Trophoblast cell (in vitro differentiated cells and primary cell): Measurements from ENCODE around the gene GFOD1.

Source experiments
- DNase-seq, 2 donors: peaks; one replicate each; pipeline ENCODE4 v3.0.0-alpha.2; 2016
- H2AFZ ChIP-seq: 2 replicates; pipeline ENCODE4 v1.6.1; 2013; ENCODE audit warnings: low read length, moderate library complexity, mild to moderate bottlenecking; ENCODE audit not compliant: insufficient read depth, poor library complexity
- H2AK5ac ChIP-seq: 2 replicates; pipeline ENCODE4 v1.6.1; 2013; ENCODE audit warnings: mild to moderate bottlenecking, low read length
- H2BK120ac ChIP-seq: 2 replicates; pipeline ENCODE4 v1.6.1; 2013; ENCODE audit warnings: low read length, mild to moderate bottlenecking, moderate library complexity; ENCODE audit not compliant: insufficient read depth, poor library complexity
- H2BK12ac ChIP-seq: 2 replicates; pipeline ENCODE4 v1.6.1; 2013; ENCODE audit warnings: mild to moderate bottlenecking, low read length, moderate library complexity
- H2BK5ac ChIP-seq: 2 replicates; pipeline ENCODE4 v1.6.1; 2013; ENCODE audit warnings: low read length, low read depth, moderate library complexity, mild to moderate bottlenecking; ENCODE audit not compliant: poor library complexity
- H3K14ac ChIP-seq: 2 replicates; pipeline ENCODE4 v1.6.1; 2013; ENCODE audit warnings: mild to moderate bottlenecking, low read length
- H3K18ac ChIP-seq: 2 replicates; pipeline ENCODE4 v1.6.1; 2013; ENCODE audit warnings: mild to moderate bottlenecking, low read length
- H3K23ac ChIP-seq: 2 replicates; pipeline ENCODE4 v1.6.1; 2013; ENCODE audit warnings: low read length
- H3K27ac ChIP-seq: 2 replicates; pipeline ENCODE4 v1.5.1; 2013; ENCODE audit warnings: low read depth, mild to moderate bottlenecking, inconsistent platforms, low read length, moderate library complexity
- H3K27me3 ChIP-seq: 2 replicates; pipeline ENCODE4 v1.6.1; 2013; ENCODE audit warnings: inconsistent platforms, mild to moderate bottlenecking, low read length, moderate library complexity; ENCODE audit not compliant: insufficient read depth
- H3K36me3 ChIP-seq, 2 experiments: 1 replicate in 1 of 2; 2 replicates in 1 of 2; pipeline ENCODE4 v1.6.1; 2013; ENCODE audit warnings: low read length in 2 of 2, mild to moderate bottlenecking in 2 of 2, moderate library complexity in 1 of 2; ENCODE audit not compliant: insufficient read depth in 2 of 2, control insufficient read depth in 1 of 2
- H3K4ac ChIP-seq: 2 replicates; pipeline ENCODE4 v1.6.1; 2013; ENCODE audit warnings: low read depth, mild to moderate bottlenecking, low read length, moderate library complexity
- H3K4me1 ChIP-seq, 2 experiments: 1 replicate in 1 of 2; 2 replicates in 1 of 2; pipeline ENCODE4 v1.6.1; 2013; ENCODE audit warnings: low read length in 2 of 2, mild to moderate bottlenecking in 2 of 2, moderate library complexity in 1 of 2; ENCODE audit not compliant: insufficient read depth in 2 of 2, control insufficient read depth in 1 of 2
- H3K4me2 ChIP-seq: 2 replicates; pipeline ENCODE4 v1.6.1; 2013; ENCODE audit warnings: inconsistent platforms, mild to moderate bottlenecking, low read length, moderate library complexity
- H3K4me3 ChIP-seq: 2 replicates; pipeline ENCODE4 v1.5.1; 2013; ENCODE audit warnings: mild to moderate bottlenecking, low read depth, low read length, inconsistent platforms
- H3K79me1 ChIP-seq: one replicate; pipeline ENCODE4 v1.6.1; 2013; ENCODE audit warnings: low read length
- H3K79me2 ChIP-seq: 2 replicates; pipeline ENCODE4 v1.6.1; 2013; ENCODE audit warnings: low read length, mild to moderate bottlenecking; ENCODE audit not compliant: control insufficient read depth, insufficient read depth, poor library complexity
- H3K9ac ChIP-seq: 2 replicates; pipeline ENCODE4 v1.6.1; 2013; ENCODE audit warnings: mild to moderate bottlenecking, low read length
- H3K9me3 ChIP-seq: 2 replicates; pipeline ENCODE4 v1.6.1; 2013; ENCODE audit warnings: low read depth, mild to moderate bottlenecking, control low read depth, inconsistent platforms, low read length; ENCODE audit not compliant: insufficient read depth
- H4K12ac ChIP-seq: 2 replicates; pipeline ENCODE4 v1.6.1; 2013; ENCODE audit warnings: low read depth, mild to moderate bottlenecking, low read length, moderate library complexity
- H4K8ac ChIP-seq: 2 replicates; pipeline ENCODE4 v1.6.1; 2013; ENCODE audit warnings: low read depth, mild to moderate bottlenecking, low read length, moderate library complexity
- H4K91ac ChIP-seq: one replicate; pipeline ENCODE4 v1.6.1; 2013; ENCODE audit warnings: low read depth, mild to moderate bottlenecking, low read length, moderate library complexity
- WGBS: extraction: QIAGEN DNeasy Blood & Tissue Kit; methylation state at CpG from one replicate; pipeline ENCODE4 v1.1.7; 2013; ENCODE audit warnings: missing lambda C conversion rate; ENCODE audit not compliant: insufficient read length, insufficient coverage; ENCODE audit errors: extremely low coverage; 5-methylcytosine and 5-hydroxymethylcytosine counted together

The GFOD1 gene

DNA sequence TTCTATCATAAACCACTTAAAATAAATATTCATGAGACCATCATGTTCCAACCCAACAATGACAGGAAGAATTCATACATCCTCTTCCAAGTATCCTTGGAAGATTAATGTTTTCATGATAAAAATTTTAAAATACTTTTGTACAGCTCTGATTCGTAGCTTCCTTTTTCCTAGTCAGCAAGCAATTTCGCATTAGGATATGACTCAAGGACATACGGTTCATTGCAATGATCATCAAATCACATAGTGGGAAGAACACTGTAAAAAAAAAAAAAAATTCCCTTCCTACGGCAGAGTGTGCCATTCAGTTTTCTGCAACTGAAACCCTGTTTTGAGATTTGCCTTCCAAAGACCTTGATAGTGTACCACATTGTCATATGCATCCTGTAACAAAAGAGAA, 35.3 kb upstream of the GFOD1 start:
- no peak overlapping the region for H3K4me3 ChIP-seq
- no peak overlapping the region for H3K4ac ChIP-seq
- H3K18ac ChIP-seq, result no peak overlapping the region
- no peak overlapping the region for H4K8ac ChIP-seq
- peaks cover 5 to 10% of the 10 kb centered on the region in 2 experiments for H3K4me1 ChIP-seq
- H2AK5ac ChIP-seq, result no peak overlapping the region
- H3K27ac ChIP-seq, result no peak overlapping the region
- H3K9me3 ChIP-seq, result no peaks in the 10 kb centered on the region
- no peak overlapping the region for H2BK120ac ChIP-seq
- no peak overlapping the region for H3K4me2 ChIP-seq
- DNase-seq, result peak in 1 of 2 donors; percentile 15
- no peak overlapping the region for H4K91ac ChIP-seq
- no peaks in the 10 kb centered on the region for H3K36me3 ChIP-seq
- no peak overlapping the region for H2AFZ ChIP-seq
- H3K27me3 ChIP-seq, result no peaks in the 10 kb centered on the region
- no peaks in the 10 kb centered on the region for H3K79me2 ChIP-seq
- H2BK12ac ChIP-seq, result no peak overlapping the region
- H2BK5ac ChIP-seq, result no peak overlapping the region
- no peak overlapping the region for H4K12ac ChIP-seq
- H3K79me1 ChIP-seq, result peaks cover 2% of the 10 kb centered on the region
- no peak overlapping the region for H3K23ac ChIP-seq
- no peak overlapping the region for H3K14ac ChIP-seq
- WGBS, result no CpG with 5 or more reads among the region's 4 CpGs
- H3K9ac ChIP-seq, result no peak overlapping the region

- Histone ChIP-seq H2AK5ac (no peak overlapping the region), H2BK120ac (no peak overlapping the region), H3K79me1 (peaks cover 2% of the 10 kb centered on the region), H4K12ac (no peak overlapping the region), H3K4me2 (no peak overlapping the region), H3K27ac (no peak overlapping the region), H2AFZ (no peak overlapping the region), H3K14ac (no peak overlapping the region), H3K9me3 (no peaks in the 10 kb centered on the region), H2BK5ac (no peak overlapping the region), H3K23ac (no peak overlapping the region), H3K27me3 (no peaks in the 10 kb centered on the region), H3K4me1 (peaks cover 7 to 17% of the 10 kb centered on the region in 2 experiments), H4K8ac (no peak overlapping the region), H3K18ac (no peak overlapping the region), H4K91ac (no peak overlapping the region), H3K9ac (no peak overlapping the region), H3K4ac (no peak overlapping the region), H2BK12ac (no peak overlapping the region), H3K79me2 (no peaks in the 10 kb centered on the region), H3K4me3 (no peak overlapping the region), H3K36me3 (no peaks in the 10 kb centered on the region)
- no CpG with 5 or more reads among the region's 4 CpGs for WGBS
- DNase-seq, result no peak
Observed at GRCh38 chr6:13519839-13520238, 32.4 kb upstream of the GFOD1 start.

- Histone ChIP-seq H3K18ac (no peak overlapping the region), H3K27me3 (no peaks in the 10 kb centered on the region), H3K36me3 (no peaks in the 10 kb centered on the region), H3K23ac (no peak overlapping the region), H2BK5ac (no peak overlapping the region), H3K79me1 (no peaks in the 10 kb centered on the region), H3K14ac (no peak overlapping the region), H2BK12ac (no peak overlapping the region), H3K79me2 (no peaks in the 10 kb centered on the region), H3K4me3 (no peak overlapping the region), H4K12ac (no peak overlapping the region), H3K9me3 (no peaks in the 10 kb centered on the region), H2AK5ac (no peak overlapping the region), H2AFZ (no peak overlapping the region), H3K4me2 (no peak overlapping the region), H4K8ac (no peak overlapping the region), H3K9ac (no peak overlapping the region), H3K4ac (no peak overlapping the region), H2BK120ac (no peak overlapping the region), H3K27ac (no peak overlapping the region), H4K91ac (no peak overlapping the region), H3K4me1 (peaks cover 2 to 7% of the 10 kb centered on the region in 2 experiments)
- no CpG with 5 or more reads among the region's 3 CpGs for WGBS
- DNase-seq, result peak; percentile 41 to 81
Observed at GRCh38 chr6:13517116-13517515, 29.7 kb upstream of the GFOD1 start.

DNA sequence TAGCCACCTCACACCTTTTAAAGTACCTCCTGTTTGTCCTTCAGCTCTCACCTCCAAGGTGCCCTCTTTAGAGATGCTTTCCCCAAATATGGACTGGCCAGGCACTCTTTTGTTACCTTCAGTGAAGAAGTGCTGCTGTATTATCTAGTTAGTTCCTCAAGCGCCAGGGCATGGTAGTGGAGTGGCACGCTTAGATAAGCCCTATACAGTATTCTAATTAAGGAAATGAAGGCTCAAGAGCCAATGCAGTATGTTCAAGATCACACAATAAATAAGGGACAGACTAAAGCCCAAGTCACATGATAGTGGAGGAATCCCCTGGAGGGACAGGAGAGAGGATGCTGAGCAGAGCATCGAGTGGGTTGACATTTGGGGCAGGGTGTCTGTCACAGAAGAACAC, 28.5 kb upstream of the GFOD1 start:
- Histone ChIP-seq H3K14ac (no peak overlapping the region), H3K4ac (no peak overlapping the region), H3K27me3 (no peaks in the 10 kb centered on the region), H4K8ac (no peak overlapping the region), H3K9ac (no peak overlapping the region), H2BK12ac (no peak overlapping the region), H3K79me2 (no peaks in the 10 kb centered on the region), H2AK5ac (no peak overlapping the region), H3K4me3 (no peak overlapping the region), H3K27ac (no peak overlapping the region), H3K9me3 (peaks cover under 1% of the 10 kb centered on the region), H3K18ac (no peak overlapping the region), H2AFZ (no peak overlapping the region), H4K91ac (no peak overlapping the region), H3K4me2 (no peak overlapping the region), H2BK5ac (no peak overlapping the region), H3K36me3 (no peaks in the 10 kb centered on the region), H4K12ac (no peak overlapping the region), H3K4me1 (peaks cover 2 to 7% of the 10 kb centered on the region in 2 experiments), H2BK120ac (no peak overlapping the region), H3K23ac (no peak overlapping the region), H3K79me1 (no peaks in the 10 kb centered on the region)
- no CpG with 5 or more reads among the region's 3 CpGs for WGBS
- DNase-seq, result no peak
